Measurements from ENCODE around the gene SCLT1.
"Not testable (repeated sequence)": the region's sequence is repeated elsewhere in the genome, so short reads cannot be mapped to it uniquely, and the experiment has no call there.

Gene SCLT1

GRCh38 chr4:129093191-129093920, at the start of gene SCLT1:
SCLT1 (minus strand) TSS chr4:129093539; CDS start chr4:129093103, 436 bp downstream.
- peak; percentile 99 for DNase-seq (ENCODE audit: low spot score)

DNA sequence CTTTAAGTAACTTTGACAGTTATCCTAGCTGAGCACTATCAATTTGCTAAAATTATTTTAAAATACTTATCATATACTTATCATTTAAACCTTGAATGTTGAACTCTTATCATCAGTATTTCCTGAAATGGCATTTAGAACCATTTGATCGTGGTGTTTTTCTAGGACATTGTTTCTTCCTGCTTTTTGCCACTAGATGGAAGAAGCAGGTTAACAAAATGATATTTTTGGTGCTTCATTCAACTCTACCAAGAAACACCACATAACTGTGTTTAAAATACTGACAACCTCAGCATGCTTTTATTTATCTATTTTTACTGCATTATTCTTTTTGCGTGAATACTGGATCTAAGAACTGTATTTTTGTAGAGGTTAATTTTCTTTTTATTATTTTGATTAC, 47.2 kb upstream of the SCLT1 start:
- peak; percentile 14 for DNase-seq (ENCODE audit: low spot score)

DNA sequence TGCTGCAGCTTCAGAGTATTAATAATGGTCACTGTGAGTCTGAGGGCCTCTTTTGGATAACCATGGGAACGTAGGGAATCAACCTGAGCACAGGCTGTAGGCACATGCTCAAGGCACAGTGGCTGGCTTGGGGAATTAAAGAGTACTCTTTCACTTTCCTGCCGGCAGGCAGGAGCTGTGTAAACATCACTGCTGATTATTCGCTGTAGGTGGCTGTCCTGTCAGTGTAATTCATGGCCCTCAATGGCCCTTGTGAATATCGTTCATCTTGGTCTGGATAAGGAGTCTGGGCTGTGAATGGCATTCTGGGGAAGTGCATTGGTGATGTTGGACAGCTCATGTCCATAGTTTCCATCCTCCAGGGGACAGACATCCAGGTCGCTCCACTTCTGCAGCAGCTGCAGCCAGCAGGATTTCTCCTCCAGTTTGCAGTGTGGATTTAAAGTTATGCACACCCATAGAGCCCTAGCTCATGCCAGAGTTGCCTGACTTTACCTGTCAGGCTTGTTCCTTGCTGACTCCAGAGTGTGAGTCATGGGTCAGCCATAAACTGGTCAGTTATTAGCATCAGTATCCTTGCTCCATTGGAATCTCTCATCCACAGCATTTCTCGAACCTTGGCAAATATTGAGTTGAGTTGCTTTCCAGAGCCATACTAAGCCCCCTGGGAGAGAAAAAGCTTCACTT, 45.6 kb upstream of the SCLT1 start:
- DNase-seq (ENCODE audit: low spot score) = no peak

GRCh38 chr4:129136433-129136832, 43.1 kb upstream of the SCLT1 start:
- DNase-seq (ENCODE audit: low spot score) = no peak

DNA sequence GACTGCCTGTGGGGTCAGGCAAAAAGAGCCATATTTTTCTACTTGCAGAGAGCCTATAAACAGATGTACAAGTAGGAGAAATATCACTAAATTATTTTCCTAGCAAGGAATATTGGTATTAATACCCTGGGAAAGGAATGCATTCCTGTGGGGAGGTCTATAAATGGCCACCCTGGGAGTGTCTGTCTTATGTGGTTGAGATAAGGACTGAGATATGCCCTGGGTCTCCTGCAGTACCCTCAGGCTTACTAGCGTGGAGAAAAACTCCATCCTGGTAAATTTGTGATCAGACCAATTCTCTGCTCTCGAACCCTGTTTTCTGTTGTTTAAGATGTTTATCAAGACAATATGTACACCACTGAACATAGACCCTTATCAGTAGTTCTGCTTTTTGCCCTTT, 38.0 kb upstream of the SCLT1 start:
- no peak for DNase-seq (ENCODE audit: low spot score)

GRCh38 chr4:129129143-129129542, 35.8 kb upstream of the SCLT1 start:
- no peak for DNase-seq (ENCODE audit: low spot score)

DNA sequence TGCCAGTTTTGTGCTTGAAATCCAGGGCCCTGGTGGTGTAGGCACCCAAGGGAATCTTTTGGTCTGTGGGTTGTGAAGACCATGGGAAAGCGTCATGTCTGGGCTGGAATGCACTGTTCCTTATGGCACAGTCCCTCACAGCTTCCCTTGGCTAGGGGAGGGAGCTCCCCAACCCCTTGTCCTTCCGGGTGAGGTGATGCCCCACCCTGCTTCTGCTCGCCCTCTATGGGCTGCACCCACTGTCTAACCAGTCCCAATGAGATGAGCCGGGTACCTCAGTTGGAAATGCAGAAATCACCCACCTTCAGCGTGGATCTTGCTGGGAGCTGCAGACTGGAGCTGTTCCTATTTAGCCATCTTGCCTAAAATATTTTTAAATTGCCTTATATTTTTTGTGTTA, 33.3 kb upstream of the SCLT1 start:
- DNase-seq (ENCODE audit: low spot score) = not testable (repeated sequence)

DNA sequence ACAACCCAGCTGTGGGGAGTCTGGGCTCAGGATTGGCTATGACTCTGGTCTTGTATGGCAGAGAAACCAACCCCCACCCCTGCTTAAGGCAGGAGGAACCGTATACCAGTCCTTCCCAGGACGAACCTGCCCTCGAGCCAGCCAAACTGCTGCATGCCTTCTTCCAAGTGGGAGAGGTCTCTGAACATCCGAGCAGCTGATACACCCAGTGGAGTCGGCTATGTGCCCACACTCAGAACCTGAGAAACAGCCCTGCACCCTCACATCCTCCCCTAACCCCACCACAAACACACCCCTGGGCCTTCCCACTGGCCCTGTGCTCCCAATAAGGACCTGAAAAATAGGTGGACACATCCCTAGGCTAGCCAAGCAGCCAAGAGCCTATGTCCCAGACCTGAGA, 24.4 kb upstream of the SCLT1 start:
- DNase-seq (ENCODE audit: low spot score) = no peak

DNA sequence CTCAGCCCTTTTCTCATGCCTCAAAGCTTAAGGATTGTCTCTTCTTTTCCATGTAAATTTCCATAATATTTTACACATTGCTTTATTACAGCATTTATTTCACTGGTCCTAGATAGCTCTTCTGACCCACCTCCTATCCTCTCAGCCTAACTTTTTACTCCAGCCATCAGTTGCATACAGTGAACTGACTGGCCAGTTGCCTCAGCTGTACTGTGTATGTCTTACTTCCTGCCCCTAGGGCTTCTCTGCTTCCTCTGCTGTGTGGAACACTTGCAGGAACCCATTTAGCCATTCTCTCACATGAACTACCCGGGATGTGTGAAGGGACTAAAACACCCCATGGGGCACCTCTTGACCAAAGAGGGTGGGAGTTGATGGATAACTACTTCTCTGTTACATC, 20.6 kb upstream of the SCLT1 start:
- no peak for DNase-seq (ENCODE audit: low spot score)

DNA sequence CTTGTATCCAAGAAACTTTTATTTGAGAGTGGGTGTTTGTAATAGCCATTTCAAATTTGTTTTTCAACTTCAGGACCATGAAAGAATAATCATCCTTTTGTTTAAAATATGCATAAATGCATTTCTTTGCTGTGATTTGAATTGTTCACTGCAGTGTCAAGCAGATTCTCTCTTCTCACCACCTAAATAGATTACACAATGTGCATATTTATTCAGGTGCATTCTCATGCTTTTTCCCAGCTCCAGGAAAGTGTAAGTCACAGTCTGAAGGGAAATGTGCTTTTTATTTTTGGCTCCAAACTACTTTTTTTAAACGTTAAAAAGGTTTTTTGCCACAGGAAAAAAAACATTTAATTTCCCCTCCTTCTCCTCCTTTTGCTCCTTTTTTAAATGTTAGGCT, 20.1 kb upstream of the SCLT1 start:
- DNase-seq (ENCODE audit: low spot score) = no peak

DNA sequence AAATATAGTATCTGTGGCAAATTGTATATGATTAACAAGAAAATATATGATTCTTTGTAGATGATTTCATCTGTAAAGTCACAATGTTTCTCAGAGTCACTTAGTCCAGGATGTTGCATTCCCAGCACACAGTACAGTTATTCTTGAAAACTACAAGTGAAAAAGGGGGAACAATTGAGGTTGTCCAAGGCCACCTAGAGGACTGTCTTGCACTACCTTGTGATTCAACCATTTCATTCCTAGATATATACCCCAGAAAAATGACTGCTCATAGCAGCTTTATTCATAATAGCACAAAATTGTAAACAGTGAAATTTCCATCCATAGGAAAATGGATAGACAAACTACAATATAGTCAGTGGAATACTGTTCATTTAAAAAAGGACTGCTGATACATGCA, 18.6 kb upstream of the SCLT1 start:
- DNase-seq (ENCODE audit: low spot score) = no peak

- no peak for DNase-seq (ENCODE audit: low spot score)
These were observed 17.6 kb upstream of the SCLT1 start for GRCh38 chr4:129110931-129111330.

DNA sequence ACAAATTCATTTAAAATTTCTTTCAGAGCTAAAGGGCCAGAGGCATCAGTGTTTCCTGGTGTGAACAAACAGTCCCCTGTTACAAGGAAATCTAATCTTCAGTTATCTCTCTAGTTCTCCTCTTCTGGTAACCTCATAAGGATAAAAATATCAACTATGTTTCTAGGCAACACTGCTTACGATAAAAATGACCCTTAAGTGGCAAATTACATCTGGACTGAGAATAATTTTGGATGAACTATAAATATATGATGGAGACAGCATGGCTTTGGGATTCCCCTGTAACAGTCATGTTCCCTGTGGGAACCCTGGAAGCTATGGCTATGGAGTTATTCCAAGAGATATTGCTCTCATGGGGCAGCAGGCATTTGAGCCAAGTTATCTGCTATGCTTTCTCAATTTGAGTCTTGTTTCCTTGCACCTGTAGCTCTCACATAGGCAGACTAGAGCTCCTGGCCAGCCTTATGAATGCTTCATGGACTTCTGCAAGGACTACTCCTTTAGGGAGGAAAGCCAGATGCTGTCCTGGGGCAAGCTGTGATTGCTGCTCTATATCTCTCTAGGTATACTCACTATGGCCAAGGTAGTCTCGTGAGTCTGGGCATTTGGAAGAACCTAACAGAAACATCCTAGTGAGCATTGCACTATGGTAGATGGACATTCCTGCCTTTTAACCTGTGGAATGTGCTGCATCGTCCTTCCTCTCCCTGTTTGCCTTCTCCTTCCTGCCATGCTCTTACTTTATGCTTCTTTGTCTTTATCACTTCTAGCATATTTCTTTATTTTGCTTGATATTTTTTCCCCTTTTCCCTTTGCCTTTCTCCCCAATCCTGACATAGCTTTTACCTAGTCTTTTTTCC, 16.9 kb upstream of the SCLT1 start:
- DNase-seq (ENCODE audit: low spot score) = no peak

- no peak for DNase-seq (ENCODE audit: low spot score)
These were observed 5.2 kb upstream of the SCLT1 start for GRCh38 chr4:129098531-129099001.

DNA sequence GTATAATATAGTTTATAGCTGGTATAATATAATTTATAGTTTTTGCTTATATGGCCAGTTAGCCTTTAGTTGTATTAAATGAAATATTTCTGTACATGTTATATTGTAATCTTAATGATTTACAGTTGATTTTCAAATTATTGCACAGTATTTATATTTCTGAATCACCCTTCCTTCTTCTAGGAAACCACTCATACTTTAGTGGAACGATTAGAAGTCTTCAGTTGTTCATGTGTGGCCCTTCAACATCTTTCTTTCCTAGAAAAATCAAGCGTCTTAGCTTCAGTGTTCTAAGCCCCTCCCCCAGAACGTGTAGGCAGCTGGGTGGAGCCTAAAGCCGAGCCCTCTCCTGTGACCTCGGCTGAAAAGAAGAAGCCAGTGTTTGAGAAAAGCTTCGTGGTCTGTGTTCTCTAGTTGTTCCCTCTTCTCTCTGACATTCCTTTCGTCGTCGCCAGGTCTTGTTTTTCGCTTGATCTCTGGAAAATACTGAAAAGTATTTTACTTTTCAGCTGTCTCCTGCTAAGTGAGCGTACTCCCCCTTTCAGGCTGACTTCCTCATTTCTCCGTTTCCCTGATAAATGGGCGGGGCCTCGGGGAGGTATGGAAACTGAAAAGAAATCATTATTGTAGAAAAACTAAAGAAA, 2.6 kb upstream of the SCLT1 start, which contains the start of gene C4orf33:
Gene C4orf33, plus strand, starts transcription at position 342 of the 644 bp plus-strand sequence. CDS start 6,459 bp downstream, outside the sequence.
- peak; percentile 75 for DNase-seq (ENCODE audit: low spot score)

- no peak for DNase-seq (ENCODE audit: low spot score)
These were observed 1.0 kb upstream of the SCLT1 start for GRCh38 chr4:129094347-129094746.

- no peak for DNase-seq (ENCODE audit: low spot score)
These were observed 628 bp downstream of the SCLT1 start for GRCh38 chr4:129092631-129093190.

- no peak for DNase-seq (ENCODE audit: low spot score)
These were observed 5.8 kb downstream of the SCLT1 start for GRCh38 chr4:129087516-129087915.

DNA sequence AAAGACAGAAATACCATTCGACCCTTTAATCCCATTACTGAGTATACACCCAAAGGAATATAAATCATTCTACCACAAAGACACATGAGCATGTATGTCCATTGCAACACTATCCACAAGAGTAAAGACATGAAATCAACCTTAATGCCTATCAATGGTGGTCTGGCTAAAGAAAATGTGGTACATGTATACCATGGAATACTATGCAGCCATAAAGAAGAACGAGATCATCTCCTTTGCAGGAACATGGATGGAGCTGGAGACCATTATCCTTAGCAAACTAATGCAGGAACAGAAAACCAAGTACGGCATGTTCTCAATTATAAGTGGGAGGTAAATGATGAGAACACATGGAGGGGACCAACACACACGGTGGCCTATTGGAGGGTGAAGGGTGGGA, 7.9 kb downstream of the SCLT1 start:
- no peak for DNase-seq (ENCODE audit: low spot score)

GRCh38 chr4:129082302-129082701, 11.0 kb downstream of the SCLT1 start:
- no peak for DNase-seq (ENCODE audit: low spot score)

- no peak for DNase-seq (ENCODE audit: low spot score)
These were observed 13.2 kb downstream of the SCLT1 start for GRCh38 chr4:129080129-129080528.

DNA sequence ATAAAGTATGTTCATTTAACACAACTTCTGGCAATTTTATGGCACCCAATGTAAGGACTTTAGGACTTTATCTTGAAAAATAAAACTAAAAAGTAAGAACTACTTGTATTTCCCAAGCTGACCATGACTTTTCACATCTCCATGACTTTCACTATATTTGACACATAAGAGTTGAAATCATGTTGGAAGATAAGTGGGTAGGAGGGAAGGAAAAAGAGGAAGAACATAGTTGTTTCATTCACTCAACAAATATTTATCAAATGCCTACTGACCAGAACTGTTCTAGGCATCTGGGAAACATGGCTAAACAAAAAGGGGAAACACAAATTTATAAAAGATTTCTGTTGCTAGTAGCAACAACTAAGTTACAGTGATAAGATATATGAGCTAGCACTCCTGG, 16.0 kb downstream of the SCLT1 start:
- DNase-seq (ENCODE audit: low spot score) = no peak

Measured in cerebellar cortex (tissue), 1 donor.